Measurements from ENCODE around the gene SEMA4B. TPM values are rescaled to one million over a fixed set of nuclear protein-coding genes. Genes with fewer than 3 reads are reported as not detected.

SEMA4B gene, protein sequence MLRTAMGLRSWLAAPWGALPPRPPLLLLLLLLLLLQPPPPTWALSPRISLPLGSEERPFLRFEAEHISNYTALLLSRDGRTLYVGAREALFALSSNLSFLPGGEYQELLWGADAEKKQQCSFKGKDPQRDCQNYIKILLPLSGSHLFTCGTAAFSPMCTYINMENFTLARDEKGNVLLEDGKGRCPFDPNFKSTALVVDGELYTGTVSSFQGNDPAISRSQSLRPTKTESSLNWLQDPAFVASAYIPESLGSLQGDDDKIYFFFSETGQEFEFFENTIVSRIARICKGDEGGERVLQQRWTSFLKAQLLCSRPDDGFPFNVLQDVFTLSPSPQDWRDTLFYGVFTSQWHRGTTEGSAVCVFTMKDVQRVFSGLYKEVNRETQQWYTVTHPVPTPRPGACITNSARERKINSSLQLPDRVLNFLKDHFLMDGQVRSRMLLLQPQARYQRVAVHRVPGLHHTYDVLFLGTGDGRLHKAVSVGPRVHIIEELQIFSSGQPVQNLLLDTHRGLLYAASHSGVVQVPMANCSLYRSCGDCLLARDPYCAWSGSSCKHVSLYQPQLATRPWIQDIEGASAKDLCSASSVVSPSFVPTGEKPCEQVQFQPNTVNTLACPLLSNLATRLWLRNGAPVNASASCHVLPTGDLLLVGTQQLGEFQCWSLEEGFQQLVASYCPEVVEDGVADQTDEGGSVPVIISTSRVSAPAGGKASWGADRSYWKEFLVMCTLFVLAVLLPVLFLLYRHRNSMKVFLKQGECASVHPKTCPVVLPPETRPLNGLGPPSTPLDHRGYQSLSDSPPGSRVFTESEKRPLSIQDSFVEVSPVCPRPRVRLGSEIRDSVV
- polyA plus RNA-seq (2013, experiment 1 of 2) = 21.4 TPM
- 22.7 TPM for polyA plus RNA-seq (2013, experiment 2 of 2)

DNA sequence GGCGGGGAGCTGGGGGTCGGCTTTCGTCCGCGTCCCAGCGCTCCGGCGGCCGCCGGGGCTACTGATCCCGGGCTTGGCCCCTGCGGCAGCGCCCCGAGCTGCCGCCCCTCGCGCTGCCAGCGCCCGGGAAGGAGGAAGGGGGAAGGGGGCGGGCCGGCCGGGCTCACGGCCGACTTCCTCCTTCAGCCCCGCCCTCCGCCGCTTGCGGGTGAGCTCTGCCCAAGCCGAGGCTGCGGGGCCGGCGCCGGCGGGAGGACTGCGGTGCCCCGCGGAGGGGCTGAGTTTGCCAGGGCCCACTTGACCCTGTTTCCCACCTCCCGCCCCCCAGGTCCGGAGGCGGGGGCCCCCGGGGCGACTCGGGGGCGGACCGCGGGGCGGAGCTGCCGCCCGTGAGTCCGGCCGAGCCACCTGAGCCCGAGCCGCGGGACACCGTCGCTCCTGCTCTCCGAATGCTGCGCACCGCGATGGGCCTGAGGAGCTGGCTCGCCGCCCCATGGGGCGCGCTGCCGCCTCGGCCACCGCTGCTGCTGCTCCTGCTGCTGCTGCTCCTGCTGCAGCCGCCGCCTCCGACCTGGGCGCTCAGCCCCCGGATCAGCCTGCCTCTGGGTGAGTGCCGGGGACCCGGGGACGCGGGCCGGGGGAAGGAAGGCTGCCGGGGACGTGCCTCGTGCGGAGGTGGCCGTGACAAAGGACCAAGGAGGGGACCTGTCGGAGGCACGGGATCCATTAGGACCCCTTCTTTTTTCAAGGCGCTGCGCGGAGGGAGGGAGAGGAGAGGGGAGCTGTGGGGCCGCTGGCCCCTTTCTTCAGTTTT is at the start of gene SEMA4B:
TSS of gene SEMA4B (plus strand) at position 201 of the 814 bp plus-strand sequence. CDS start at position 450, 249 bp downstream.
- Histone ChIP-seq H3K4me2 (ENCODE audit: low read length, poor library complexity, severe bottlenecking) (peak within 1 kb of the TSS; percentile 93), H2BK5ac (ENCODE audit: low read depth, low read length, poor library complexity, severe bottlenecking) (peak within 1 kb of the TSS; percentile 19), H4K8ac (ENCODE audit: low read length) (peak within 1 kb of the TSS; percentile 93), H2BK12ac (ENCODE audit: low read length in 2 of 2) (peak within 1 kb of the TSS; percentile 56 to 69), H2AFZ (ENCODE audit: low read depth, low read length) (peak within 1 kb of the TSS; percentile 86), H3K27me3 (ENCODE audit: control insufficient read depth in 1 of 2, insufficient read depth in 1 of 2, low read length in 2 of 2) (no peaks in the 10 kb centered on the region), H3K9ac (ENCODE audit: low read length) (peak within 1 kb of the TSS; percentile 86), H2AK5ac (ENCODE audit: low read length, severe bottlenecking) (no peak within 1 kb of the TSS), H3K9me3 (ENCODE audit: control insufficient read depth, low read length) (no peaks in the 10 kb centered on the region), H3K4me1 (ENCODE audit: control insufficient read depth, insufficient read depth, low read depth, low read length) (peaks cover 31% of the 10 kb centered on the region), H3K36me3 (ENCODE audit: control insufficient read depth in 1 of 2, insufficient read depth in 2 of 2, low read depth in 1 of 2, low read length in 2 of 2) (peaks cover 0 to 19% of the 10 kb centered on the region in 2 experiments), H3K4ac (ENCODE audit: low read depth in 1 of 2, low read length in 2 of 2) (peak within 1 kb of the TSS; percentile 68 to 83), H3K14ac (ENCODE audit: low read length in 2 of 2) (peak within 1 kb of the TSS; percentile 9 to 89), H3K4me3 (ENCODE audit: insufficient read depth in 1 of 2, low read depth in 1 of 2, low read length in 2 of 2) (peak within 1 kb of the TSS; percentile 92 to 97), H2BK15ac (ENCODE audit: low read depth, poor library complexity, severe bottlenecking) (peak within 1 kb of the TSS; percentile 96), H3K18ac (ENCODE audit: low read depth in 1 of 2, low read length in 2 of 2) (peak within 1 kb of the TSS; percentile 62 to 96), H3K23ac (ENCODE audit: low read length in 2 of 2) (peak within 1 kb of the TSS; percentile 43 to 98), H2BK120ac (ENCODE audit: low read depth, low read length) (peak within 1 kb of the TSS; percentile 83), H3K27ac (ENCODE audit: low read length, poor library complexity, severe bottlenecking) (no peak within 1 kb of the TSS), H4K91ac (ENCODE audit: low read length) (peak within 1 kb of the TSS; percentile 98), H3K79me1 (replicated peaks; ENCODE audit: low read length, poor library complexity, severe bottlenecking) (peaks cover 47% of the 10 kb centered on the region)
- under 1% methylated on average over 67 of the region's 88 CpGs for WGBS
- peak; percentile 63 for DNase-seq

DNA sequence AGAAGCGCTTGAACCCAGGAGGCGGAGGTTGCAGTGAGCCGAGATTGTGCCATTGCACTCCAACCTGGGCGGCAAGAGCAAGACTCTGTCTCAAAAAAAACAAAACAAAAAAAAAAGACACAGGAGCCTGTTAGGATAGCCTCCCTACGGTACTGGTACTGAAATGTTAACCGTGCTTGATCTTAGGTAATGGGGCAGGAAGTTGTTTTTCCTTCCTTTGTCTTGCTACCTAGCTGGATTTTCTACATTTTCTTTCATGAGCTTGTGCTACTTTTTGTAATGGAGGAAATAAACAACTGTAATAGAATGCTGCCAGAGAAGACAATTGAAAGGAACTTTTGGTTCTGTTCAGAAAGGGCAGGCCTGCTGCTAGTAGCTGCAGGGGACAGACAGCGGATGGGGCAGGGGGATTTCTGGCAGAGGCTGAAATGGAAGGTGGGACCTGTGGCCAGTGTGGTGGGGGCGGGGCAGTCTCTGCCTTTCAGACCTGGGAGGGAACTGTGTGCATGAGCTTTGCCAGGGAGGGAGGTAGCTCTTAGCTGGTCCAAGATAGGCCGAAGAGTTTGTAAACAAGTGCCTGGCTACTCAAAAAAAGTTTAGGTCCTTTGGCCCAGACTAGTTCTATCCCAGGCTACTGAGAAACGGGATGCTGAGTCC is 49.0 kb upstream of the SEMA4B start:
- Histone ChIP-seq H3K4me2 (ENCODE audit: low read length, poor library complexity, severe bottlenecking) (no peak overlapping the region), H2AK5ac (ENCODE audit: low read length, severe bottlenecking) (no peak overlapping the region), H2AFZ (ENCODE audit: low read depth, low read length) (no peak overlapping the region), H3K27me3 (ENCODE audit: control insufficient read depth in 1 of 2, insufficient read depth in 1 of 2, low read length in 2 of 2) (no peaks in the 10 kb centered on the region), H3K9me3 (ENCODE audit: control insufficient read depth, low read length) (no peaks in the 10 kb centered on the region), H3K4me3 (ENCODE audit: insufficient read depth in 1 of 2, low read depth in 1 of 2, low read length in 2 of 2) (no peak overlapping the region), H3K4ac (ENCODE audit: low read depth in 1 of 2, low read length in 2 of 2) (no peak overlapping the region), H3K18ac (ENCODE audit: low read depth in 1 of 2, low read length in 2 of 2) (no peak overlapping the region), H3K9ac (ENCODE audit: low read length) (no peak overlapping the region), H2BK12ac (ENCODE audit: low read length in 2 of 2) (no peak overlapping the region), H3K14ac (ENCODE audit: low read length in 2 of 2) (no peak overlapping the region), H4K8ac (ENCODE audit: low read length) (peak overlapping the region; percentile 76), H4K91ac (ENCODE audit: low read length) (peak overlapping the region; percentile 36), H3K27ac (ENCODE audit: low read length, poor library complexity, severe bottlenecking) (no peak overlapping the region), H3K36me3 (ENCODE audit: control insufficient read depth in 1 of 2, insufficient read depth in 2 of 2, low read depth in 1 of 2, low read length in 2 of 2) (no peaks in the 10 kb centered on the region), H3K79me1 (replicated peaks; ENCODE audit: low read length, poor library complexity, severe bottlenecking) (no peaks in the 10 kb centered on the region), H3K4me1 (ENCODE audit: control insufficient read depth, insufficient read depth, low read depth, low read length) (no peaks in the 10 kb centered on the region), H2BK15ac (ENCODE audit: low read depth, poor library complexity, severe bottlenecking) (no peak overlapping the region), H3K23ac (ENCODE audit: low read length in 2 of 2) (no peak overlapping the region), H2BK120ac (ENCODE audit: low read depth, low read length) (no peak overlapping the region), H2BK5ac (ENCODE audit: low read depth, low read length, poor library complexity, severe bottlenecking) (no peak overlapping the region)
- no peak for DNase-seq
- WGBS = 64% methylated on average over 9 of the region's 10 CpGs

DNA sequence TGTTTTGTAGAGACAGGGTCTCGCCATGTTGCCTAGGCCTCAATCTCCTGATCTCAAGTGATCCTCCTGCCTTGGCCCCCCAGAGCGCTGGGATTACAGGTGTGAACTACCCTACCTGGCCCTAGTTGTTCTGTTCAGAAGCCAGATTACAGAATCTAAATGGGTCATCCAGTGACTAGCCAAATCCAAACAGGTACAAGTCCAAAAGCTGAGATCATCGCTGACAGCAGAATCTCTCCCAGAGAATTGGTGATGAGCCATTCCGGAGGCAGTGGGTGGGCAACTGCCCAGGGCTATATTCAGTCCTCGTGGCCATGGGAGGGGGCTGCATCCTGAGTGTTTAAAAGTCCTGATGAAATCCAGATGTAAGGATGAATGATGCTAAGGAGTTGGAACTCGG is 47.5 kb upstream of the SEMA4B start:
- no peak overlapping the region for H3K9ac ChIP-seq (ENCODE audit: low read length)
- no peak overlapping the region for H3K23ac ChIP-seq (ENCODE audit: low read length in 2 of 2)
- H3K27ac ChIP-seq (ENCODE audit: low read length, poor library complexity, severe bottlenecking) = no peak overlapping the region
- no peak overlapping the region for H2AFZ ChIP-seq (ENCODE audit: low read depth, low read length)
- no peak overlapping the region for H4K8ac ChIP-seq (ENCODE audit: low read length)
- 94% methylated on average over 6 of the region's 6 CpGs for WGBS
- no peak overlapping the region for H2BK5ac ChIP-seq (ENCODE audit: low read depth, low read length, poor library complexity, severe bottlenecking)
- no peak overlapping the region for H3K4me3 ChIP-seq (ENCODE audit: insufficient read depth in 1 of 2, low read depth in 1 of 2, low read length in 2 of 2)
- no peak overlapping the region for H2BK120ac ChIP-seq (ENCODE audit: low read depth, low read length)
- peak overlapping the region in 1 of 2 experiments; percentile 9 for H3K18ac ChIP-seq (ENCODE audit: low read depth in 1 of 2, low read length in 2 of 2)
- no peak overlapping the region for H2BK12ac ChIP-seq (ENCODE audit: low read length in 2 of 2)
- no peak for DNase-seq
- H3K79me1 ChIP-seq (replicated peaks; ENCODE audit: low read length, poor library complexity, severe bottlenecking) = no peaks in the 10 kb centered on the region
- H3K27me3 ChIP-seq (ENCODE audit: control insufficient read depth in 1 of 2, insufficient read depth in 1 of 2, low read length in 2 of 2) = no peaks in the 10 kb centered on the region
- H3K9me3 ChIP-seq (ENCODE audit: control insufficient read depth, low read length) = no peaks in the 10 kb centered on the region
- no peak overlapping the region for H3K14ac ChIP-seq (ENCODE audit: low read length in 2 of 2)
- no peaks in the 10 kb centered on the region for H3K36me3 ChIP-seq (ENCODE audit: control insufficient read depth in 1 of 2, insufficient read depth in 2 of 2, low read depth in 1 of 2, low read length in 2 of 2)
- H3K4ac ChIP-seq (ENCODE audit: low read depth in 1 of 2, low read length in 2 of 2) = no peak overlapping the region
- H3K4me1 ChIP-seq (ENCODE audit: control insufficient read depth, insufficient read depth, low read depth, low read length) = peaks cover 6% of the 10 kb centered on the region
- no peak overlapping the region for H2BK15ac ChIP-seq (ENCODE audit: low read depth, poor library complexity, severe bottlenecking)
- H2AK5ac ChIP-seq (ENCODE audit: low read length, severe bottlenecking) = no peak overlapping the region
- no peak overlapping the region for H3K4me2 ChIP-seq (ENCODE audit: low read length, poor library complexity, severe bottlenecking)
- no peak overlapping the region for H4K91ac ChIP-seq (ENCODE audit: low read length)

All from mesenchymal stem cell (in vitro differentiated cells and primary cell).